Breast epithelium (tissue), 4 donors: ENCODE measurements around the gene TMC3. TPM values are rescaled to one million over a fixed set of nuclear protein-coding genes. Genes with fewer than 3 reads are reported as not detected.
A peak's percentile ranks its signal among the peaks of the same experiment; 100 is the strongest.

ENCODE experiments used
- DNase-seq, 2 donors: peaks; one replicate each; pipeline ENCODE4 v3.0.0-alpha.2; 2019; ENCODE audit warnings: low spot score in 2 of 2
- H3K27ac ChIP-seq, 2 donors: fragments of 200-600 bp; sonication (generic) in 1 of 2; one replicate each; pipeline ENCODE4 v1.5.1; 2016 to 2019; ENCODE audit warnings: mild to moderate bottlenecking in 1 of 2
- H3K27me3 ChIP-seq, 2 donors: fragments of 200-600 bp; sonication (generic) in 1 of 2; one replicate each; pipeline versions ENCODE4 v1.5.1 to v1.6.0; 2017 to 2019; ENCODE audit warnings: control low read depth in 1 of 2, mild to moderate bottlenecking in 1 of 2
- H3K36me3 ChIP-seq: fragments of 200-600 bp; one replicate; pipeline ENCODE4 v1.5.1; 2019
- H3K4me1 ChIP-seq, 2 donors: fragments of 200-600 bp; sonication (generic); one replicate each; pipeline ENCODE4 v1.5.1; 2016 to 2019; ENCODE audit warnings: control low read depth in 1 of 2
- H3K4me3 ChIP-seq, 3 donors: fragments of 200-600 bp; sonication (generic); 1 replicate in 2 of 3; 2 replicates in 1 of 3; pipeline ENCODE4 v1.5.1; 2016 to 2019; ENCODE audit warnings: mild to moderate bottlenecking in 3 of 3, moderate library complexity in 2 of 3
- H3K9me3 ChIP-seq, 2 donors: fragments of 200-600 bp; sonication (generic) in 1 of 2; one replicate each; pipeline ENCODE4 v1.5.1; 2016 to 2019; ENCODE audit warnings: control low read depth in 1 of 2
- CTCF ChIP-seq, 3 donors: fragments of 450-650 bp; IDR thresholded peaks; one replicate each; pipeline ENCODE4 v1.5.1; 2016 to 2017; ENCODE audit warnings: antibody characterized with exemption in 3 of 3, mild to moderate bottlenecking in 3 of 3, moderate library complexity in 3 of 3
- POLR2A ChIP-seq: fragments of 450-650 bp; IDR thresholded peaks from one replicate; pipeline ENCODE4 v1.6.1; 2016; ENCODE audit warnings: antibody characterized with exemption, mild to moderate bottlenecking, moderate library complexity
- POLR2AphosphoS5 ChIP-seq, 3 donors: sonication (generic); formaldehyde crosslinking; IDR thresholded peaks; one replicate each; pipeline ENCODE4 v1.6.1; 2017; ENCODE audit warnings: antibody characterized with exemption in 3 of 3
- intact Hi-C: fragments of 100-400 bp; cut with DNase I; formaldehyde crosslinking; loops from one replicate; pipeline ENCODE4 v1.15.1; 2023; ENCODE audit warnings: low total_unique reads
- total RNA-seq, 3 donors: library from RNA; depleted of rRNA; stranded (reverse); fragments of >200 nt; gene quantifications; one replicate each; pipeline ENCODE4 v1.1.0, GENCODE V29; 2016

Gene TMC3
- total RNA-seq, 3 donors from 2014 or later, result 0.15 to 1.6 TPM; not detected in 1

- Histone ChIP-seq H3K4me3 (no peak overlapping the region), H3K27ac (peak overlapping the region; percentile 66 to 76), H3K9me3 (no peaks in the 10 kb centered on the region), H3K4me1 (peaks cover 0 to 15% of the 10 kb centered on the region in 2 donors), H3K36me3 (no peaks in the 10 kb centered on the region), H3K27me3 (no peaks in the 10 kb centered on the region)
- intact Hi-C loops, result no loop called here
- DNase-seq, result no peak
- TF ChIP-seq CTCF (IDR thresholded peaks at IDR 0.05) (no peak), POLR2AphosphoS5 (IDR thresholded peaks at IDR 0.05) (no peak), POLR2A (no peak)
Observed at GRCh38 chr15:81339321-81339720, 34.7 kb downstream of the TMC3 start.

GRCh38 chr15:81338170-81339007 lies 35.6 kb downstream of the TMC3 start:
- intact Hi-C loops, result no loop called here
- H3K27ac ChIP-seq, result peak overlapping the region; percentile 66 to 76
- DNase-seq, result peak in 1 of 2 donors; percentile 59

GRCh38 chr15:81337713-81338157 lies 36.3 kb downstream of the TMC3 start:
- Histone ChIP-seq H3K4me1 (peaks cover 0 to 15% of the 10 kb centered on the region in 2 donors), H3K36me3 (no peaks in the 10 kb centered on the region), H3K4me3 (no peak overlapping the region), H3K9me3 (no peaks in the 10 kb centered on the region), H3K27ac (peak overlapping the region; percentile 66 to 76), H3K27me3 (no peaks in the 10 kb centered on the region)
- DNase-seq, result no peak
- no peak for TF ChIP-seq POLR2AphosphoS5 (IDR thresholded peaks at IDR 0.05)
- no peak for TF ChIP-seq POLR2A
- TF ChIP-seq CTCF (IDR thresholded peaks at IDR 0.05), result no peak
- intact Hi-C loops, result no loop called here

More at GRCh38 chr15:81338170-81339007, 35.6 kb downstream of the TMC3 start:
- no peak for TF ChIP-seq CTCF (IDR thresholded peaks at IDR 0.05)
- TF ChIP-seq POLR2AphosphoS5 (IDR thresholded peaks at IDR 0.05), result peak; percentile 64 to 94 (median 89)
- no peaks in the 10 kb centered on the region for H3K27me3 ChIP-seq
- H3K4me3 ChIP-seq, result peak overlapping the region in 1 of 3 donors; percentile 17
- H3K9me3 ChIP-seq, result no peaks in the 10 kb centered on the region
- no peaks in the 10 kb centered on the region for H3K36me3 ChIP-seq
- peaks cover 0 to 15% of the 10 kb centered on the region in 2 donors for H3K4me1 ChIP-seq

GRCh38 chr15:81337241-81337640 lies 36.8 kb downstream of the TMC3 start:
- TF ChIP-seq CTCF (IDR thresholded peaks at IDR 0.05), result no peak
- TF ChIP-seq POLR2A, result no peak
- TF ChIP-seq POLR2AphosphoS5 (IDR thresholded peaks at IDR 0.05), result no peak
- peaks cover 0 to 15% of the 10 kb centered on the region in 2 donors for H3K4me1 ChIP-seq
- H3K4me3 ChIP-seq, result no peak overlapping the region
- no peaks in the 10 kb centered on the region for H3K27me3 ChIP-seq
- H3K36me3 ChIP-seq, result no peaks in the 10 kb centered on the region
- H3K9me3 ChIP-seq, result no peaks in the 10 kb centered on the region
- H3K27ac ChIP-seq, result peak overlapping the region; percentile 66 to 76
- intact Hi-C loops, result no loop called here
- DNase-seq, result no peak

GRCh38 chr15:81336568-81336967 lies 37.4 kb downstream of the TMC3 start:
- H3K4me3 ChIP-seq, result no peak overlapping the region
- TF ChIP-seq POLR2A, result no peak
- DNase-seq, result no peak
- intact Hi-C loops, result no loop called here
- no peaks in the 10 kb centered on the region for H3K36me3 ChIP-seq
- no peaks in the 10 kb centered on the region for H3K9me3 ChIP-seq
- H3K27me3 ChIP-seq, result no peaks in the 10 kb centered on the region
- no peak overlapping the region for H3K27ac ChIP-seq
- peaks cover 0 to 15% of the 10 kb centered on the region in 2 donors for H3K4me1 ChIP-seq
